IMR-90 (cell line): ENCODE measurements around the gene ATP6V0C. TPM values are rescaled to one million over a fixed set of nuclear protein-coding genes. Genes with fewer than 3 reads are reported as not detected.

Experiments used
- ATAC-seq: fragments of 200-7000 bp; cut with Tn5 transposase; 2 replicates; pipeline ENCODE4 v1.9.1; 2020; ENCODE audit warnings: low read depth, mild to moderate bottlenecking, moderate library complexity
- BruUV-seq: library from RNA; stranded (reverse); fragments of 400-500 nt; replicated peaks from 2 replicates; lab custom pipeline; 2021; lab: Mats Ljungman, UMichigan
- CTCF ChIA-PET: fragments of 300-600 bp; formaldehyde crosslinking; extraction: SDS; loops from one replicate; lab custom pipeline; 2021; ENCODE audit warnings: antibody characterized with exemption; lab: Yijun Ruan, JAX
- POLR2A ChIA-PET: fragments of 300-600 bp; sonication (Branson Sonifier 250); formaldehyde crosslinking; loops from one replicate; lab custom pipeline; 2022; ENCODE audit warnings: antibody characterized with exemption; ENCODE audit not compliant: unreplicated experiment; lab: Charles Lee
- DNase-seq: peaks from one replicate; pipeline ENCODE4 v3.0.0; 2013
- H2AFZ ChIP-seq: replicated peaks from 2 replicates; pipeline ENCODE3; 2013; ENCODE audit warnings: low read length, mild to moderate bottlenecking; ENCODE audit not compliant: poor library complexity
- H2AK5ac ChIP-seq: 2 replicates; pipeline ENCODE4 v1.6.1; 2013; ENCODE audit warnings: low read depth, low read length, inconsistent platforms
- H2AK9ac ChIP-seq: replicated peaks from 2 replicates; pipeline ENCODE3; 2013; ENCODE audit warnings: mild to moderate bottlenecking, low read depth, low read length, moderate library complexity; ENCODE audit not compliant: poor library complexity
- H2BK120ac ChIP-seq: 2 replicates; pipeline ENCODE4 v1.6.1; 2013; ENCODE audit warnings: low read depth, low read length, inconsistent platforms
- H2BK15ac ChIP-seq: 3 replicates; pipeline ENCODE4 v1.6.1; 2013; ENCODE audit warnings: low read depth, low read length, inconsistent platforms
- H2BK20ac ChIP-seq: 2 replicates; pipeline ENCODE4 v1.6.1; 2013; ENCODE audit warnings: low read depth, mild to moderate bottlenecking, inconsistent platforms, low read length, moderate library complexity
- H2BK5ac ChIP-seq: 2 replicates; pipeline ENCODE4 v1.6.1; 2013; ENCODE audit warnings: mild to moderate bottlenecking, low read depth, low read length, inconsistent platforms; ENCODE audit not compliant: poor library complexity, severe bottlenecking
- H3K14ac ChIP-seq: replicated peaks from 2 replicates; pipeline ENCODE4 v1.6.1; 2013; ENCODE audit warnings: low read depth, low read length, inconsistent platforms
- H3K18ac ChIP-seq: 2 replicates; pipeline ENCODE4 v1.6.1; 2013; ENCODE audit warnings: low read depth, low read length, control low read depth
- H3K23ac ChIP-seq: 2 replicates; pipeline ENCODE4 v1.6.1; 2013; ENCODE audit warnings: low read depth, low read length, inconsistent platforms
- H3K27ac ChIP-seq: 2 replicates; pipeline ENCODE4 v1.5.1; 2013; ENCODE audit warnings: mild to moderate bottlenecking, control low read depth, low read length; ENCODE audit not compliant: insufficient read depth
- H3K27me3 ChIP-seq: 2 replicates; pipeline ENCODE4 v1.6.1; 2013; ENCODE audit warnings: low read length; ENCODE audit not compliant: control insufficient read depth, insufficient read depth
- H3K36me3 ChIP-seq: 2 replicates; pipeline ENCODE4 v1.6.1; 2013; ENCODE audit warnings: low read length, mixed read lengths; ENCODE audit not compliant: control insufficient read depth, insufficient read depth
- H3K4ac ChIP-seq: 2 replicates; pipeline ENCODE4 v1.6.1; 2013; ENCODE audit warnings: low read depth, low read length, inconsistent platforms
- H3K4me1 ChIP-seq: 2 replicates; pipeline ENCODE4 v1.6.1; 2013; ENCODE audit warnings: low read length, mixed read lengths; ENCODE audit not compliant: control insufficient read depth, insufficient read depth
- H3K4me2 ChIP-seq: 2 replicates; pipeline ENCODE4 v1.6.1; 2013; ENCODE audit warnings: low read depth, mild to moderate bottlenecking, control low read depth, low read length, moderate library complexity
- H3K4me3 ChIP-seq: 2 replicates; pipeline ENCODE4 v1.5.1; 2013; ENCODE audit warnings: low read depth, mild to moderate bottlenecking, control low read depth, low read length, moderate library complexity; ENCODE audit not compliant: insufficient read depth
- H3K56ac ChIP-seq: 2 replicates; pipeline ENCODE4 v1.6.1; 2013; ENCODE audit warnings: low read length, inconsistent platforms; ENCODE audit not compliant: insufficient read depth; ENCODE audit errors: extremely low read depth
- H3K79me1 ChIP-seq, 2 experiments: 2 replicates each; pipeline ENCODE4 v1.6.1; 2013; ENCODE audit warnings: low read length in 2 of 2, inconsistent platforms in 1 of 2, low read depth in 1 of 2
- H3K9ac ChIP-seq: 2 replicates; pipeline ENCODE4 v1.6.1; 2013; ENCODE audit warnings: low read depth, low read length, control low read depth
- H3K9me1 ChIP-seq: 2 replicates; pipeline ENCODE4 v1.6.1; 2013; ENCODE audit warnings: low read length, inconsistent platforms; ENCODE audit not compliant: insufficient read depth
- H3K9me3 ChIP-seq: 2 replicates; pipeline ENCODE4 v1.6.1; 2013; ENCODE audit warnings: low read length; ENCODE audit not compliant: control insufficient read depth, insufficient read depth
- H4K20me1 ChIP-seq: 2 replicates; pipeline ENCODE4 v1.6.1; 2013; ENCODE audit warnings: low read length, inconsistent platforms; ENCODE audit not compliant: insufficient read depth
- H4K5ac ChIP-seq: 2 replicates; pipeline ENCODE4 v1.6.1; 2013; ENCODE audit warnings: mild to moderate bottlenecking, low read depth, low read length, control low read depth
- H4K8ac ChIP-seq, 2 experiments: 2 replicates each; pipeline ENCODE4 v1.6.1; 2013; ENCODE audit warnings: low read depth in 2 of 2, low read length in 2 of 2, control low read depth in 1 of 2, inconsistent platforms in 1 of 2
- H4K91ac ChIP-seq: 2 replicates; pipeline ENCODE4 v1.6.1; 2013; ENCODE audit warnings: low read depth, low read length, inconsistent platforms; ENCODE audit not compliant: insufficient read depth
- CEBPB ChIP-seq: IDR thresholded peaks from 2 replicates; pipeline ENCODE4 v1.6.1; 2012; ENCODE audit warnings: low read depth, low read length, improper control_type of control experiment
- CHD1 ChIP-seq: IDR thresholded peaks from 2 replicates; pipeline ENCODE4 v1.6.1; 2012; ENCODE audit warnings: low read depth, low read length, improper control_type of control experiment
- FOS ChIP-seq: fragments of 150-350 bp; IDR thresholded peaks from 2 replicates; pipeline ENCODE4 v1.6.1; 2016; ENCODE audit warnings: low read depth, low read length
- MAFK ChIP-seq: IDR thresholded peaks from 2 replicates; pipeline ENCODE4 v1.6.1; 2012; ENCODE audit warnings: low read depth, low read length, improper control_type of control experiment
- MAZ ChIP-seq: IDR thresholded peaks from 2 replicates; pipeline ENCODE4 v1.6.1; 2012; ENCODE audit warnings: low read depth, mild to moderate bottlenecking, low read length, improper control_type of control experiment, moderate library complexity, borderline replicate concordance
- NFE2L2 ChIP-seq: fragments of 150-350 bp; IDR thresholded peaks from 2 replicates; pipeline ENCODE4 v1.6.1; 2016; ENCODE audit warnings: low read depth, mild to moderate bottlenecking, low read length
- POLR2A ChIP-seq: IDR thresholded peaks from 2 replicates; pipeline ENCODE4 v1.6.1; 2012; ENCODE audit warnings: mild to moderate bottlenecking, low read depth, low read length
- RAD21 ChIP-seq: IDR thresholded peaks from 2 replicates; pipeline ENCODE4 v1.6.1; 2012; ENCODE audit warnings: low read length, improper control_type of control experiment
- RCOR1 ChIP-seq: IDR thresholded peaks from 2 replicates; pipeline ENCODE4 v1.6.1; 2012; ENCODE audit warnings: mild to moderate bottlenecking, low read length, improper control_type of control experiment; ENCODE audit not compliant: insufficient replicate concordance
- RFX5 ChIP-seq: IDR thresholded peaks from 2 replicates; pipeline ENCODE4 v1.8.0; 2012; ENCODE audit warnings: low read depth, mild to moderate bottlenecking, low read length, moderate library complexity
- SMC3 ChIP-seq: fragments of 150-350 bp; IDR thresholded peaks from 2 replicates; pipeline ENCODE4 v1.6.1; 2016; ENCODE audit warnings: low read depth, mild to moderate bottlenecking, antibody characterized with exemption, low read length, moderate library complexity
- WGBS, 2 experiments: methylation state at CpG; one replicate each; pipeline versions ENCODE4 v1.1.5 to v1.1.7; 2013; ENCODE audit warnings: missing lambda C conversion rate in 2 of 2; ENCODE audit not compliant: insufficient read length in 1 of 2; ENCODE audit errors: extremely low coverage in 2 of 2; 5-methylcytosine and 5-hydroxymethylcytosine counted together
- dilution Hi-C: fragments of 300-500 bp; cut with HindIII; formaldehyde crosslinking; loops from one replicate; pipeline ENCODE4 v1.14.3; 2018; ENCODE audit warnings: low sequenced_read_pairs; ENCODE audit not compliant: unreplicated experiment
- in situ Hi-C: fragments of 300-500 bp; cut with MboI; formaldehyde crosslinking; loops from 3 replicates; pipeline ENCODE4 v1.14.3; 2019; ENCODE audit warnings: low sequenced_read_pairs, inconsistent platforms, mixed read lengths
- intact Hi-C: fragments of 100-400 bp; cut with micrococcal nuclease; formaldehyde crosslinking; loops from 2 replicates; pipeline ENCODE4 v1.10.0; 2022
- polyA plus RNA-seq, 3 experiments: library from polyadenylated mRNA; depleted of rRNA; stranded (reverse); fragments of >200 nt; gene quantifications; 2 replicates each; pipeline ENCODE4 v1.2.3, GENCODE V29; 2012; ENCODE audit warnings: low replicate concordance in 1 of 3
- total RNA-seq: library from RNA; depleted of rRNA; stranded (reverse); fragments of >200 nt; gene quantifications from 2 replicates; pipeline ENCODE4 v1.2.3, GENCODE V29; 2012
- TF ChIP-seq, protein P1 (sequence below): fragments of 150-350 bp; IDR thresholded peaks from 2 replicates; pipeline ENCODE4 v1.6.1; 2016; ENCODE audit warnings: low read depth, mild to moderate bottlenecking, low read length, moderate library complexity, borderline replicate concordance

Gene ATP6V0C
- total and polyA plus RNA-seq, 2 of the 4 experiments (the other 2 are of a cell fraction): 8.4 to 107 TPM

GRCh38 chr16:2497116-2497630 is 16.6 kb upstream of the ATP6V0C start:
- intact Hi-C loops: no loop called here
- dilution Hi-C loops: no loop called here
- Histone ChIP-seq H3K27me3 (no peaks in the 10 kb centered on the region), H4K8ac (no peak overlapping the region), H4K91ac (no peak overlapping the region), H3K4me1 (peaks cover 3% of the 10 kb centered on the region), H2AFZ (peak overlapping the region; percentile 58), H2AK5ac (no peak overlapping the region), H3K79me1 (peaks cover 3 to 23% of the 10 kb centered on the region in 2 experiments), H2BK5ac (no peak overlapping the region), H3K18ac (no peak overlapping the region), H3K4me2 (no peak overlapping the region), H3K9me3 (no peaks in the 10 kb centered on the region), H2BK15ac (no peak overlapping the region), H2AK9ac (no peak overlapping the region), H3K36me3 (peaks cover 19% of the 10 kb centered on the region; the same call in 1 of the 2 replicates), H4K5ac (no peak overlapping the region), H3K9me1 (no peaks in the 10 kb centered on the region), H3K27ac (no peak overlapping the region), H2BK20ac (no peak overlapping the region), H4K20me1 (peaks cover 18% of the 10 kb centered on the region), H3K9ac (no peak overlapping the region), H3K23ac (no peak overlapping the region), H3K14ac (no peak overlapping the region), H2BK120ac (no peak overlapping the region), H3K4ac (no peak overlapping the region), H3K4me3 (no peak overlapping the region), H3K56ac (no peak overlapping the region)
- ChIA-PET CTCF (no interaction called here), POLR2A (no interaction called here)
- BruUV-seq: no TSS peak
- DNase-seq (no peak), ATAC-seq (no peak)
- in situ Hi-C loops: loop anchor here (5.0 kb wide), 1 partner anchor 155 kb away; the partner anchor contains the start of gene ABCA3
- 57% methylated on average over 16 of the region's 21 CpGs; no CpG with 5 or more reads in 1 of the 2 experiments for WGBS, 2 experiments
- no peak for TF ChIP-seq MAZ
- TF ChIP-seq CEBPB: no peak
- TF ChIP-seq, protein P1, sequence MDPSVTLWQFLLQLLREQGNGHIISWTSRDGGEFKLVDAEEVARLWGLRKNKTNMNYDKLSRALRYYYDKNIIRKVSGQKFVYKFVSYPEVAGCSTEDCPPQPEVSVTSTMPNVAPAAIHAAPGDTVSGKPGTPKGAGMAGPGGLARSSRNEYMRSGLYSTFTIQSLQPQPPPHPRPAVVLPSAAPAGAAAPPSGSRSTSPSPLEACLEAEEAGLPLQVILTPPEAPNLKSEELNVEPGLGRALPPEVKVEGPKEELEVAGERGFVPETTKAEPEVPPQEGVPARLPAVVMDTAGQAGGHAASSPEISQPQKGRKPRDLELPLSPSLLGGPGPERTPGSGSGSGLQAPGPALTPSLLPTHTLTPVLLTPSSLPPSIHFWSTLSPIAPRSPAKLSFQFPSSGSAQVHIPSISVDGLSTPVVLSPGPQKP: no peak
- no peak for TF ChIP-seq POLR2A
- TF ChIP-seq MAFK: no peak
- no peak for TF ChIP-seq RAD21
- no peak for TF ChIP-seq FOS
- no peak for TF ChIP-seq SMC3
- TF ChIP-seq NFE2L2: no peak
- no peak for TF ChIP-seq RFX5
- TF ChIP-seq RCOR1: no peak
- TF ChIP-seq CHD1: no peak
